Memory B cell (primary cell): Measurements from ENCODE around the gene KIR2DL1.
A peak's percentile ranks its signal among the peaks of the same experiment; 100 is the strongest.
"Not testable (repeated sequence)": the region's sequence is repeated elsewhere in the genome, so short reads cannot be mapped to it uniquely, and the experiment has no call there.

Source experiments
- ATAC-seq: fragments of 150-1000 bp; cut with Tn5 transposase; 2 replicates; pipeline ENCODE4 v1.10.0; 2021; ENCODE audit warnings: low read depth, mild to moderate bottlenecking, moderate library complexity
- DNase-seq, 2 donors: peaks; one replicate each; pipeline ENCODE4 v3.0.0; 2022; ENCODE audit warnings: low spot score in 2 of 2
- H3K27ac Mint-ChIP-seq: one replicate; pipeline ENCODE4 v1.8.0; 2022; ENCODE audit warnings: mild to moderate bottlenecking, moderate library complexity, mixed read lengths
- H3K27me3 Mint-ChIP-seq: one replicate; pipeline ENCODE4 v1.8.0; 2022; ENCODE audit warnings: mixed read lengths
- H3K36me3 Mint-ChIP-seq: one replicate; pipeline ENCODE4 v1.8.0; 2022; ENCODE audit warnings: mild to moderate bottlenecking, mixed read lengths
- H3K4me1 Mint-ChIP-seq: one replicate; pipeline ENCODE4 v1.8.0; 2022; ENCODE audit warnings: mixed read lengths
- H3K4me3 Mint-ChIP-seq: one replicate; pipeline ENCODE4 v1.8.0; 2022; ENCODE audit warnings: mild to moderate bottlenecking, moderate library complexity, mixed read lengths
- H3K9me3 Mint-ChIP-seq: one replicate; pipeline ENCODE4 v1.8.0; 2022; ENCODE audit warnings: mixed read lengths

Gene KIR2DL1

GRCh38 chr19:54782916-54783315 is 13.3 kb downstream of the KIR2DL1 start:
- H3K4me1 Mint-ChIP-seq, H3K4me3 Mint-ChIP-seq, H3K9me3 Mint-ChIP-seq, H3K27ac Mint-ChIP-seq, ATAC-seq, H3K36me3 Mint-ChIP-seq, DNase-seq: not testable (repeated sequence)
- H3K27me3 Mint-ChIP-seq, result peaks cover 18% of the 10 kb centered on the region

GRCh38 chr19:54786091-54786723 is 16.6 kb downstream of the KIR2DL1 start:
- not testable (repeated sequence) for H3K4me1 Mint-ChIP-seq, H3K4me3 Mint-ChIP-seq, H3K27ac Mint-ChIP-seq, DNase-seq, H3K36me3 Mint-ChIP-seq, ATAC-seq, H3K9me3 Mint-ChIP-seq
- H3K27me3 Mint-ChIP-seq, result peaks cover 19% of the 10 kb centered on the region

GRCh38 chr19:54788154-54788553 is 18.6 kb downstream of the KIR2DL1 start:
- H3K36me3 Mint-ChIP-seq, ATAC-seq, H3K4me1 Mint-ChIP-seq, H3K9me3 Mint-ChIP-seq, DNase-seq, H3K4me3 Mint-ChIP-seq, H3K27ac Mint-ChIP-seq: not testable (repeated sequence)
- peaks cover 20% of the 10 kb centered on the region for H3K27me3 Mint-ChIP-seq

GRCh38 chr19:54790711-54791110 is 21.1 kb downstream of the KIR2DL1 start:
- peaks cover 12% of the 10 kb centered on the region for H3K4me1 Mint-ChIP-seq
- peaks cover 3% of the 10 kb centered on the region for H3K9me3 Mint-ChIP-seq
- ATAC-seq (no peak), DNase-seq (no peak)
- no peaks in the 10 kb centered on the region for H3K36me3 Mint-ChIP-seq
- no peak overlapping the region for H3K27ac Mint-ChIP-seq
- H3K27me3 Mint-ChIP-seq, result peaks cover 18% of the 10 kb centered on the region
- H3K4me3 Mint-ChIP-seq, result no peak overlapping the region

GRCh38 chr19:54791476-54791875 is 21.9 kb downstream of the KIR2DL1 start:
- Mint-ChIP-seq H3K36me3 (no peaks in the 10 kb centered on the region), H3K27ac (no peak overlapping the region), H3K4me3 (no peak overlapping the region), H3K4me1 (peaks cover 13% of the 10 kb centered on the region), H3K27me3 (peaks cover 17% of the 10 kb centered on the region), H3K9me3 (peaks cover 4% of the 10 kb centered on the region)
- ATAC-seq (no peak), DNase-seq (no peak)

- peaks cover 13% of the 10 kb centered on the region for H3K4me1 Mint-ChIP-seq
- H3K27me3 Mint-ChIP-seq, result peaks cover 16% of the 10 kb centered on the region
- peak overlapping the region; percentile 74 for H3K27ac Mint-ChIP-seq
- peaks cover 2% of the 10 kb centered on the region for H3K36me3 Mint-ChIP-seq
- no peak for ATAC-seq
- no peak for DNase-seq
- H3K4me3 Mint-ChIP-seq, result peak overlapping the region; percentile 74
- H3K9me3 Mint-ChIP-seq, result peaks cover 4% of the 10 kb centered on the region
These were observed 23.2 kb downstream of the KIR2DL1 start for GRCh38 chr19:54792814-54793213.

- DNase-seq (no peak), ATAC-seq (no peak)
- peaks cover 10% of the 10 kb centered on the region for H3K27me3 Mint-ChIP-seq
- no peak overlapping the region for H3K27ac Mint-ChIP-seq
- peaks cover 2% of the 10 kb centered on the region for H3K36me3 Mint-ChIP-seq
- H3K9me3 Mint-ChIP-seq, result peaks cover 6% of the 10 kb centered on the region
- peaks cover 13% of the 10 kb centered on the region for H3K4me1 Mint-ChIP-seq
- H3K4me3 Mint-ChIP-seq, result no peak overlapping the region
These were observed 26.2 kb downstream of the KIR2DL1 start for GRCh38 chr19:54795758-54796157.

- Mint-ChIP-seq H3K4me1 (no peaks in the 10 kb centered on the region), H3K27ac (no peak within 1 kb of the TSS), H3K27me3 (peaks cover 22% of the 10 kb centered on the region), H3K4me3 (no peak within 1 kb of the TSS), H3K36me3 (no peaks in the 10 kb centered on the region), H3K9me3 (peaks cover 11% of the 10 kb centered on the region)
- ATAC-seq (no peak), DNase-seq (no peak)
These were observed 33.8 kb downstream of the KIR2DL1 start, which contains the start of gene KIR2DL4 for GRCh38 chr19:54803410-54803809. KIR2DL4 (plus strand) TSS chr19:54803610; CDS start chr19:54803652, 42 bp downstream.

GRCh38 chr19:54804101-54804500 is 34.5 kb downstream of the KIR2DL1 start:
- no peak for DNase-seq
- Mint-ChIP-seq H3K27me3 (peaks cover 23% of the 10 kb centered on the region), H3K4me3 (no peak overlapping the region), H3K27ac (no peak overlapping the region), H3K36me3 (no peaks in the 10 kb centered on the region), H3K4me1 (no peaks in the 10 kb centered on the region), H3K9me3 (peaks cover 11% of the 10 kb centered on the region)
- no peak for ATAC-seq

- ATAC-seq (no peak), DNase-seq (no peak)
- no peak overlapping the region for H3K27ac Mint-ChIP-seq
- H3K27me3 Mint-ChIP-seq, result peaks cover 22% of the 10 kb centered on the region
- H3K4me1 Mint-ChIP-seq, result no peaks in the 10 kb centered on the region
- H3K36me3 Mint-ChIP-seq, result no peaks in the 10 kb centered on the region
- peaks cover 11% of the 10 kb centered on the region for H3K9me3 Mint-ChIP-seq
- H3K4me3 Mint-ChIP-seq, result no peak overlapping the region
These were observed 35.0 kb downstream of the KIR2DL1 start for GRCh38 chr19:54804571-54804970.

GRCh38 chr19:54805665-54806515 is 36.3 kb downstream of the KIR2DL1 start:
- DNase-seq, result no peak
- H3K4me1 Mint-ChIP-seq, result no peaks in the 10 kb centered on the region
- no peak overlapping the region for H3K4me3 Mint-ChIP-seq
- no peaks in the 10 kb centered on the region for H3K36me3 Mint-ChIP-seq
- no peak overlapping the region for H3K27ac Mint-ChIP-seq
- peaks cover 27% of the 10 kb centered on the region for H3K27me3 Mint-ChIP-seq
- no peak for ATAC-seq
- H3K9me3 Mint-ChIP-seq, result peaks cover 13% of the 10 kb centered on the region

- Mint-ChIP-seq H3K27ac (no peak overlapping the region), H3K9me3 (peaks cover 10% of the 10 kb centered on the region), H3K36me3 (no peaks in the 10 kb centered on the region), H3K4me3 (no peak overlapping the region), H3K4me1 (no peaks in the 10 kb centered on the region), H3K27me3 (peaks cover 25% of the 10 kb centered on the region)
- DNase-seq (no peak), ATAC-seq (no peak)
These were observed 36.9 kb downstream of the KIR2DL1 start for GRCh38 chr19:54806516-54806838.

- not testable (repeated sequence) for H3K27ac Mint-ChIP-seq, H3K4me3 Mint-ChIP-seq, DNase-seq, H3K36me3 Mint-ChIP-seq, ATAC-seq, H3K9me3 Mint-ChIP-seq, H3K4me1 Mint-ChIP-seq
- peaks cover 14% of the 10 kb centered on the region for H3K27me3 Mint-ChIP-seq
These were observed 45.0 kb downstream of the KIR2DL1 start for GRCh38 chr19:54814571-54814970.

GRCh38 chr19:54816251-54816650 is 46.7 kb downstream of the KIR2DL1 start, which contains the start of gene KIR3DL1:
KIR3DL1 (plus strand) TSS chr19:54816468.
- not testable (repeated sequence) for H3K4me1 Mint-ChIP-seq, H3K9me3 Mint-ChIP-seq, H3K27ac Mint-ChIP-seq, DNase-seq, ATAC-seq, H3K4me3 Mint-ChIP-seq, H3K36me3 Mint-ChIP-seq
- H3K27me3 Mint-ChIP-seq, result peaks cover 13% of the 10 kb centered on the region
